K562 (cell line): ENCODE data around the gene ERVFRD-1. TPM values are rescaled to one million over a fixed set of nuclear protein-coding genes. Genes with fewer than 3 reads are reported as not detected.

Source experiments
- ATAC-seq: fragments of 200-7000 bp; cut with Tn5 transposase; 3 replicates; pipeline ENCODE4 v1.9.1; 2020; ENCODE audit warnings: moderate library complexity
- BruUV-seq: library from RNA; stranded (reverse); fragments of 400-500 nt; replicated peaks from 2 replicates; lab custom pipeline; 2021; lab: Mats Ljungman, UMichigan
- CTCF ChIA-PET: fragments of 300-600 bp; formaldehyde crosslinking; extraction: SDS; loops from one replicate; lab custom pipeline; 2021; ENCODE audit warnings: low intra/inter-chr PET ratio; lab: Yijun Ruan, JAX
- POLR2A ChIA-PET: fragments of 300-600, 350-650 bp; sonication (Branson Sonifier 250); formaldehyde crosslinking; extraction: SDS; loops from one replicate; lab custom pipeline; 2021; ENCODE audit warnings: antibody characterized with exemption, inconsistent platforms; lab: Yijun Ruan, JAX
- DNase-seq, 4 experiments: peaks; one replicate each; pipeline versions ENCODE4 v3.0.0 to v3.0.0-alpha.2; 2011 to 2018; ENCODE audit warnings: low spot score in 3 of 4, mixed read lengths in 3 of 4; ENCODE audit errors: extremely low read depth in 1 of 4
- FAIRE-seq: peaks from 2 replicates; lab custom pipeline; 2011; peaks lifted over from hg19 to GRCh38; lab: Jason Lieb, UNC
- H2AFZ ChIP-seq: 2 replicates; pipeline ENCODE4 v1.6.0; 2011; ENCODE audit warnings: low read depth, low read length, control low read depth, inconsistent platforms
- H3K27ac ChIP-seq: fragments of 200-600 bp; 3 replicates; pipeline ENCODE4 v1.8.0; 2011; ENCODE audit warnings: low read depth, mild to moderate bottlenecking, control low read depth, inconsistent platforms, low read length, moderate library complexity, mixed read lengths; ENCODE audit errors: extremely low read depth
- H3K27me3 ChIP-seq, 2 experiments: fragments of 300-600 bp in 1 of 2; 2 replicates in 1 of 2; 3 replicates in 1 of 2; pipeline versions ENCODE4 v1.6.0 to v1.8.0; 2011; ENCODE audit warnings: inconsistent platforms in 2 of 2, low read length in 2 of 2, mild to moderate bottlenecking in 1 of 2, mixed read lengths in 1 of 2, moderate library complexity in 1 of 2; ENCODE audit not compliant: control insufficient read depth in 2 of 2, insufficient read depth in 2 of 2
- H3K36me3 ChIP-seq: fragments of 300-600 bp; 3 replicates; pipeline ENCODE4 v1.8.0; 2011; ENCODE audit warnings: mild to moderate bottlenecking, low read length, inconsistent platforms; ENCODE audit not compliant: control insufficient read depth, insufficient read depth
- H3K4me1 ChIP-seq, 2 experiments: fragments of 200-600 bp in 1 of 2; replicated peaks in 1 of 2; 2 replicates in 1 of 2; 3 replicates in 1 of 2; pipeline versions ENCODE4 v1.5.1 to v1.8.0; 2011; ENCODE audit warnings: inconsistent platforms in 2 of 2, low read length in 2 of 2, mild to moderate bottlenecking in 1 of 2, mixed read lengths in 1 of 2, moderate library complexity in 1 of 2; ENCODE audit not compliant: control insufficient read depth in 2 of 2, insufficient read depth in 2 of 2
- H3K4me2 ChIP-seq: 2 replicates; pipeline ENCODE4 v1.6.1; 2011; ENCODE audit warnings: low read length, control low read depth, inconsistent platforms, mixed read lengths; ENCODE audit not compliant: insufficient read depth
- H3K4me3 ChIP-seq: fragments of 200-600 bp; sonication (generic), shearing (Covaris generic); 2 replicates; pipeline ENCODE4 v1.5.1; 2016; ENCODE audit warnings: control low read depth, inconsistent platforms
- H3K79me2 ChIP-seq: fragments of 200-600 bp; 3 replicates; pipeline ENCODE4 v1.8.0; 2011; ENCODE audit warnings: low read length, inconsistent platforms; ENCODE audit not compliant: control insufficient read depth, insufficient read depth
- H3K9ac ChIP-seq, 2 experiments: 2 replicates each; pipeline versions ENCODE4 v1.6.0 to v1.6.1; 2011; ENCODE audit warnings: low read depth in 2 of 2, low read length in 2 of 2, control low read depth in 1 of 2, inconsistent platforms in 1 of 2, mild to moderate bottlenecking in 1 of 2, mixed read lengths in 1 of 2; ENCODE audit not compliant: insufficient read depth in 1 of 2
- H3K9me1 ChIP-seq: one replicate; pipeline ENCODE4 v1.6.0; 2011; ENCODE audit warnings: inconsistent platforms, mild to moderate bottlenecking, low read length, moderate library complexity; ENCODE audit not compliant: control insufficient read depth, insufficient read depth
- H3K9me3 ChIP-seq: replicated peaks from 2 replicates; pipeline ENCODE4 v1.5.1; 2011; ENCODE audit warnings: low read depth, low read length, inconsistent platforms; ENCODE audit not compliant: control insufficient read depth, insufficient read depth
- H4K20me1 ChIP-seq: replicated peaks from 2 replicates; pipeline ENCODE4 v1.6.1; 2011; ENCODE audit warnings: low read length, inconsistent platforms, mixed read lengths; ENCODE audit not compliant: control insufficient read depth, insufficient read depth
- CHD2 ChIP-seq: IDR thresholded peaks from 2 replicates; pipeline ENCODE4 v1.6.1; 2011; ENCODE audit warnings: low read depth, low read length
- GATAD2A ChIP-seq: fragments of 450-650 bp; IDR thresholded peaks from 2 replicates; pipeline ENCODE4 v1.6.1; 2017
- HEY1 ChIP-seq: fragments of 250-450 bp; sonication (Bioruptor Pico); IDR thresholded peaks from 2 replicates; pipeline ENCODE4 v1.5.0; 2020; ENCODE audit warnings: mild to moderate bottlenecking, moderate library complexity, borderline replicate concordance
- IFI16 ChIP-seq: fragments of 250-450 bp; sonication (Bioruptor Pico); IDR thresholded peaks from 2 replicates; pipeline ENCODE4 v2.1.2; 2022; ENCODE audit warnings: mild to moderate bottlenecking, inconsistent platforms
- MYC ChIP-seq, 2 experiments: fragments of 250-450 bp in 1 of 2; sonication (Bioruptor Pico) in 1 of 2; IDR thresholded peaks; 2 replicates each; pipeline versions ENCODE4 v1.5.1 to v1.6.1; 2012 to 2021; ENCODE audit warnings: low read depth in 2 of 2, borderline replicate concordance in 1 of 2, improper control_type of control experiment in 1 of 2, low read length in 1 of 2, mild to moderate bottlenecking in 1 of 2, moderate library complexity in 1 of 2
- NEUROD1 ChIP-seq: fragments of 150-350 bp; IDR thresholded peaks from 2 replicates; pipeline ENCODE4 v1.6.1; 2014; ENCODE audit warnings: borderline replicate concordance, low read length, low read depth; ENCODE audit not compliant: partially characterized antibody
- NR0B1 ChIP-seq: fragments of 450-650 bp; IDR thresholded peaks from one replicate; pipeline ENCODE4 v1.6.1; 2018; ENCODE audit warnings: mild to moderate bottlenecking, moderate library complexity; ENCODE audit not compliant: partially characterized antibody
- POLR2A ChIP-seq: fragments of 450-650 bp; conservative IDR thresholded peaks from 2 replicates; pipeline ENCODE4 v1.6.1; 2016
- PYGO2 ChIP-seq: fragments of 450-650 bp; IDR thresholded peaks from 2 replicates; pipeline ENCODE4 v1.6.1; 2016; ENCODE audit warnings: mild to moderate bottlenecking, missing genetic modification characterization, moderate library complexity, missing compliant biosample characterization
- RBM17 ChIP-seq: fragments of 200-400 bp; formaldehyde crosslinking; IDR thresholded peaks from 2 replicates; pipeline ENCODE4 v1.6.1; 2017; ENCODE audit warnings: low read depth, mild to moderate bottlenecking, low read length, borderline replicate concordance
- SAFB2 ChIP-seq: fragments of 200-400 bp; formaldehyde crosslinking; IDR thresholded peaks from 2 replicates; pipeline ENCODE4 v1.6.1; 2018; ENCODE audit warnings: borderline replicate concordance, low read length, low read depth, moderate library complexity; ENCODE audit not compliant: severe bottlenecking
- SMARCE1 ChIP-seq: fragments of 450-650 bp; IDR thresholded peaks from 2 replicates; pipeline ENCODE4 v1.7.1; 2016; ENCODE audit warnings: mild to moderate bottlenecking
- TEAD4 ChIP-seq, 2 experiments: sonication (generic) in 1 of 2; formaldehyde crosslinking in 1 of 2; IDR thresholded peaks; 2 replicates each; pipeline versions ENCODE4 v1.6.1 to v1.8.0; 2012 to 2022; ENCODE audit warnings: borderline replicate concordance in 1 of 2, inconsistent platforms in 1 of 2, low read length in 1 of 2, mild to moderate bottlenecking in 1 of 2, missing genetic modification reagents in 1 of 2
- ZBTB2 ChIP-seq: fragments of 450-650 bp; IDR thresholded peaks from 2 replicates; pipeline ENCODE4 v1.6.1; 2016; ENCODE audit warnings: antibody characterized with exemption
- ZNF3 ChIP-seq: fragments of 250-450 bp; sonication (Bioruptor Pico); IDR thresholded peaks from 2 replicates; pipeline ENCODE4 v1.5.0; 2021; ENCODE audit warnings: mild to moderate bottlenecking, moderate library complexity
- ZNF354B ChIP-seq: fragments of 250-450 bp; sonication (Bioruptor Pico); IDR thresholded peaks from 2 replicates; pipeline ENCODE4 v1.4.0; 2020
- ZNF444 ChIP-seq: fragments of 250-450 bp; sonication (Bioruptor Pico); IDR thresholded peaks from 2 replicates; pipeline ENCODE4 v1.4.0; 2020; ENCODE audit warnings: mild to moderate bottlenecking, moderate library complexity
- WGBS: fragments of 100-300 bp; shearing (Covaris generic); methylation state at CpG from one replicate; pipeline ENCODE4 v1.1.6; 2016; ENCODE audit warnings: low coverage, mixed read lengths; ENCODE audit not compliant: insufficient coverage; ENCODE audit errors: missing lambda C conversion rate; 5-methylcytosine and 5-hydroxymethylcytosine counted together
- in situ Hi-C: fragments of 300-500 bp; cut with MboI; formaldehyde crosslinking; loops from 4 replicates; pipeline ENCODE4 v1.15.0; 2018; ENCODE audit warnings: inconsistent platforms, mixed read lengths
- intact Hi-C: fragments of 100-400 bp; cut with micrococcal nuclease; formaldehyde crosslinking; loops from 2 replicates; pipeline ENCODE4 v1.14.2; 2022
- polyA plus RNA-seq, 8 experiments: library from polyadenylated mRNA; depleted of rRNA in 4 of 8; stranded (reverse) in 5 of 8; unstranded in 3 of 8; fragments of >200 nt; fragmentation: Nextera tagmentation in 2 of 8; fragmentation: Illumina TruSeq in 1 of 8; extraction: Ambion mirVana in 2 of 8; extraction: Trizol in 1 of 8; gene quantifications; 2 replicates each; pipeline versions ENCODE4 v1.2.1 to v1.2.3, GENCODE V29; 2011 to 2014; ENCODE audit warnings: inconsistent platforms in 1 of 8, missing spikeins in 1 of 8
- total RNA-seq, 7 experiments: library from RNA; depleted of rRNA in 6 of 7; stranded (reverse); fragments of >200 nt in 6 of 7; fragmentation: Illumina TruSeq in 2 of 7; extraction: Trizol in 2 of 7; gene quantifications; 2 replicates each; pipeline versions ENCODE4 v1.2.1 to v1.2.3, GENCODE V29; 2011 to 2021; ENCODE audit warnings: low replicate concordance in 1 of 7

Gene ERVFRD-1
- total and polyA plus RNA-seq, 9 of the 15 experiments (the other 6 are each of a cell fraction or from before 2014, with no cell fraction given): 0.05 to 0.14 (median 0.09) TPM; not detected in 2

GRCh38 chr6:11083491-11083890 lies 28.0 kb downstream of the ERVFRD-1 start:
- no peak for TF ChIP-seq PYGO2 (tag)
- TF ChIP-seq SAFB2: no peak
- no peak for TF ChIP-seq POLR2A
- no peak for TF ChIP-seq ZBTB2
- no peak for TF ChIP-seq TEAD4 (IDR thresholded peaks at IDR 0.05; ENCODE audit: low read length)
- TF ChIP-seq TEAD4 (CRISPR knock-in tag; IDR thresholded peaks at IDR 0.05; ENCODE audit: borderline replicate concordance): no peak
- no peak for TF ChIP-seq ZNF3
- no peak for TF ChIP-seq MYC (IDR thresholded peaks at IDR 0.05; ENCODE audit: low read depth, low read length)
- TF ChIP-seq MYC (CRISPR knock-in tag; IDR thresholded peaks at IDR 0.05; ENCODE audit: borderline replicate concordance, low read depth): no peak
- no peak for TF ChIP-seq CHD2
- TF ChIP-seq RBM17: no peak
- TF ChIP-seq NR0B1: no peak
- TF ChIP-seq HEY1: no peak
- no peak for TF ChIP-seq ZNF444 (CRISPR knock-in tag)
- TF ChIP-seq SMARCE1: no peak
- no peak for TF ChIP-seq IFI16 (CRISPR knock-in tag)
- no peak for TF ChIP-seq GATAD2A
- TF ChIP-seq ZNF354B (CRISPR knock-in tag): no peak
- TF ChIP-seq NEUROD1: no peak
- Histone ChIP-seq H3K79me2 (no peaks in the 10 kb centered on the region), H3K4me1 (no peaks in the 10 kb centered on the region), H3K9me3 (no peaks in the 10 kb centered on the region), H2AFZ (no peak overlapping the region), H3K9ac (no peak overlapping the region), H3K4me3 (no peak overlapping the region), H3K27ac (no peak overlapping the region), H3K36me3 (no peaks in the 10 kb centered on the region), H4K20me1 (no peaks in the 10 kb centered on the region), H3K9me1 (no peaks in the 10 kb centered on the region), H3K27me3 (no peaks in the 10 kb centered on the region), H3K4me2 (no peak overlapping the region)
- ATAC-seq (no peak; the same call in 2 of the 3 replicates), FAIRE-seq (no peak), DNase-seq (no peak)
- no TSS peak for BruUV-seq
- CTCF ChIA-PET: no interaction called here
- intact Hi-C loops: no loop called here
- WGBS: 25% methylated on average over 4 of the region's 4 CpGs
- POLR2A ChIA-PET: no interaction called here
- in situ Hi-C loops: no loop called here
